ENCODE measurements around the gene CD244. TPM values are rescaled to one million over a fixed set of nuclear protein-coding genes. Genes with fewer than 3 reads are reported as not detected.

CD244 gene
- total and polyA plus RNA-seq, 2 donors (not counting 3 experiments of a cell fraction or from before 2014, with no cell fraction given), result not detected

GRCh38 chr1:160883581-160884513 lies 21.2 kb upstream of the CD244 start:
- Histone ChIP-seq H3K9me3 (replicated peaks; ENCODE audit: control insufficient read depth, insufficient read depth, low read length) (no peaks in the 10 kb centered on the region), H3K9ac (replicated peaks; ENCODE audit: extremely low read depth, insufficient read depth, low read length) (no peak overlapping the region), H3K4me2 (ENCODE audit: insufficient read depth, low read length) (no peak overlapping the region), H3K27me3 (ENCODE audit: control insufficient read depth in 2 of 2, insufficient read depth in 2 of 2, low read length in 2 of 2) (no peaks in the 10 kb centered on the region), H3K27ac (ENCODE audit: insufficient read depth, low read depth, low read length) (no peak overlapping the region), H2AFZ (ENCODE audit: low read depth, low read length) (no peak overlapping the region), H3K79me2 (ENCODE audit: control insufficient read depth, insufficient read depth, low read length) (no peaks in the 10 kb centered on the region), H4K20me1 (replicated peaks; ENCODE audit: control insufficient read depth, extremely low read depth, insufficient read depth, low read length) (no peaks in the 10 kb centered on the region), H3K4me1 (ENCODE audit: control insufficient read depth, extremely low read depth, insufficient read depth, low read length) (no peaks in the 10 kb centered on the region), H3K4me3 (replicated peaks in 1 of 3; ENCODE audit: insufficient read depth in 1 of 3, low read depth in 1 of 3, low read length in 3 of 3) (no peak overlapping the region), H3K36me3 (ENCODE audit: control insufficient read depth in 2 of 2, extremely low read depth in 1 of 2, insufficient read depth in 2 of 2, low read length in 2 of 2) (no peaks in the 10 kb centered on the region), H3K9me1 (replicated peaks; ENCODE audit: control insufficient read depth, extremely low read depth, insufficient read depth, low read length) (no peaks in the 10 kb centered on the region)
- FAIRE-seq, result no peak
- TF ChIP-seq CTCF (IDR thresholded peaks at IDR 0.05; ENCODE audit: extremely low read depth in 1 of 2, insufficient read depth in 1 of 2, low read depth in 1 of 2, low read length in 2 of 2) (no peak), GATA2 (IDR thresholded peaks at IDR 0.05; ENCODE audit: insufficient read depth, insufficient read length, low read depth, low read length) (no peak), EZH2 (IDR thresholded peaks at IDR 0.05; ENCODE audit: borderline replicate concordance, low read depth, low read length, severe bottlenecking) (no peak), JUN (IDR thresholded peaks at IDR 0.05; ENCODE audit: borderline replicate concordance, insufficient read depth, insufficient read length, low read depth) (no peak), FOS (IDR thresholded peaks at IDR 0.05; ENCODE audit: borderline replicate concordance, insufficient read depth, low read length) (no peak), MYC (IDR thresholded peaks at IDR 0.05; ENCODE audit: low read depth, low read length) (no peak), POLR2A (IDR thresholded peaks at IDR 0.05; ENCODE audit: low read depth, low read length) (no peak), POLR2AphosphoS5 (IDR thresholded peaks at IDR 0.05; ENCODE audit: insufficient read depth, low read depth, low read length) (no peak)
- TF ChIP-seq, protein P1, sequence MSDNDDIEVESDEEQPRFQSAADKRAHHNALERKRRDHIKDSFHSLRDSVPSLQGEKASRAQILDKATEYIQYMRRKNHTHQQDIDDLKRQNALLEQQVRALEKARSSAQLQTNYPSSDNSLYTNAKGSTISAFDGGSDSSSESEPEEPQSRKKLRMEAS (IDR thresholded peaks at IDR 0.05; ENCODE audit: insufficient read depth, insufficient read length), result no peak
- BruUV-seq (replicated peaks), result no TSS peak
- DNase-seq (ENCODE audit: low read depth, low spot score), result no peak
- ChIA-PET POLR2A (no interaction called here), CTCF (interaction anchor here (1.0 kb wide), 1 partner anchor 34 kb away, joined by 3 read pairs; no protein-coding TSS in a partner anchor)
- intact Hi-C loops (cut with micrococcal nuclease) (no loop called here), dilution Hi-C loops (cut with MboI; ENCODE audit: extremely low pct_ligation_motif_present, low sequenced_read_pairs) (no loop called here)

Measured in endothelial cell of umbilical vein (primary cell).